HepG2 (cell line): Measurements from ENCODE around the gene DOCK2. TPM values are rescaled to one million over a fixed set of nuclear protein-coding genes. Genes with fewer than 3 reads are reported as not detected.

ENCODE experiments used
- ATAC-seq: fragments of 200-7000 bp; cut with Tn5 transposase; 3 replicates; pipeline ENCODE4 v1.9.1; 2020; ENCODE audit warnings: mild to moderate bottlenecking, moderate library complexity
- BruUV-seq: library from RNA; stranded (reverse); fragments of 400-500 nt; replicated peaks from 2 replicates; lab custom pipeline; 2021; lab: Mats Ljungman, UMichigan
- CTCF ChIA-PET: fragments of 300-600 bp; formaldehyde crosslinking; extraction: SDS; loops from one replicate; lab custom pipeline; 2021; ENCODE audit warnings: low total read pairs, inconsistent platforms, low intra/inter-chr PET ratio; lab: Yijun Ruan, JAX
- POLR2A ChIA-PET: fragments of 350-600 bp; sonication (Branson Sonifier 250); formaldehyde crosslinking; loops from one replicate; lab custom pipeline; 2020; ENCODE audit warnings: antibody characterized with exemption, inconsistent platforms; lab: Yijun Ruan, JAX
- DNase-seq: peaks from one replicate; pipeline ENCODE4 v3.0.0-alpha.2; 2015; ENCODE audit warnings: low spot score
- FAIRE-seq: peaks from 3 replicates; lab custom pipeline; 2011; peaks lifted over from hg19 to GRCh38; lab: Jason Lieb, UNC
- H2AFZ ChIP-seq: one replicate; pipeline ENCODE4 v1.6.1; 2011; ENCODE audit warnings: low read length, inconsistent platforms
- H3K27ac ChIP-seq: fragments of 300-600 bp; 3 replicates; pipeline ENCODE4 v1.8.0; 2011; ENCODE audit warnings: mixed run types, mild to moderate bottlenecking, mixed read lengths, low read length, inconsistent platforms; ENCODE audit not compliant: insufficient read depth; ENCODE audit errors: extremely low read length
- H3K27me3 ChIP-seq, 2 experiments: fragments of 200-600 bp in 1 of 2; 2 replicates in 1 of 2; 3 replicates in 1 of 2; pipeline versions ENCODE4 v1.6.0 to v1.8.0; 2011; ENCODE audit warnings: low read length in 2 of 2, mild to moderate bottlenecking in 2 of 2, moderate library complexity in 2 of 2, inconsistent platforms in 1 of 2; ENCODE audit not compliant: insufficient read depth in 2 of 2, control insufficient read depth in 1 of 2
- H3K36me3 ChIP-seq, 2 experiments: fragments of 200-600 bp in 1 of 2; replicated peaks in 1 of 2; 2 replicates in 1 of 2; 3 replicates in 1 of 2; pipeline versions ENCODE4 v1.5.1 to v1.8.0; 2011; ENCODE audit warnings: low read length in 2 of 2, inconsistent platforms in 1 of 2; ENCODE audit not compliant: insufficient read depth in 2 of 2, control insufficient read depth in 1 of 2
- H3K4me1 ChIP-seq: 2 replicates; pipeline ENCODE4 v1.5.1; 2012; ENCODE audit warnings: low read length, inconsistent platforms; ENCODE audit not compliant: insufficient read depth
- H3K4me2 ChIP-seq: 2 replicates; pipeline ENCODE4 v1.6.0; 2011; ENCODE audit warnings: low read depth, low read length, inconsistent platforms
- H3K4me3 ChIP-seq, 3 experiments: fragments of 200-600 bp in 1 of 3; sonication (generic), shearing (Covaris generic) in 1 of 3; replicated peaks in 1 of 3; 2 replicates each; pipeline ENCODE4 v1.5.1; 2011 to 2016; ENCODE audit warnings: low read length in 3 of 3, inconsistent platforms in 2 of 3, low read depth in 2 of 3, mild to moderate bottlenecking in 2 of 3, control low read depth in 1 of 3, mixed read lengths in 1 of 3; ENCODE audit not compliant: insufficient read depth in 1 of 3
- H3K79me2 ChIP-seq: one replicate; pipeline ENCODE4 v1.6.1; 2011; ENCODE audit warnings: low read length, inconsistent platforms; ENCODE audit not compliant: insufficient read depth
- H3K9ac ChIP-seq: 2 replicates; pipeline ENCODE4 v1.6.0; 2011; ENCODE audit warnings: mild to moderate bottlenecking, low read depth, low read length, inconsistent platforms; ENCODE audit not compliant: insufficient read depth
- H3K9me3 ChIP-seq: 2 replicates; pipeline ENCODE4 v1.5.1; 2012; ENCODE audit warnings: mild to moderate bottlenecking, low read length
- H4K20me1 ChIP-seq: 2 replicates; pipeline ENCODE4 v1.6.0; 2011; ENCODE audit warnings: inconsistent platforms, mild to moderate bottlenecking, low read length, moderate library complexity; ENCODE audit not compliant: insufficient read depth
- HNRNPK ChIP-seq: fragments of 200-400 bp; formaldehyde crosslinking; IDR thresholded peaks from 2 replicates; pipeline ENCODE4 v1.6.1; 2018; ENCODE audit warnings: low read length, low read depth, moderate library complexity, mild to moderate bottlenecking; ENCODE audit not compliant: poor library complexity, severe bottlenecking
- PAX8 ChIP-seq: sonication (generic); formaldehyde crosslinking; IDR thresholded peaks from 2 replicates; pipeline ENCODE4 v1.8.0; 2022; ENCODE audit warnings: mild to moderate bottlenecking, missing genetic modification reagents, borderline replicate concordance
- POLR2AphosphoS2 ChIP-seq: IDR thresholded peaks from 2 replicates; pipeline ENCODE4 v1.6.1; 2011; ENCODE audit warnings: low read depth, low read length, improper control_type of control experiment
- ZNF180 ChIP-seq: sonication (generic); formaldehyde crosslinking; IDR thresholded peaks from 2 replicates; pipeline ENCODE4 v1.4.0; 2020; ENCODE audit warnings: low read depth, missing genetic modification reagents, borderline replicate concordance
- ZNF367 ChIP-seq: sonication (generic); formaldehyde crosslinking; IDR thresholded peaks from 2 replicates; pipeline ENCODE4 v1.4.0; 2020; ENCODE audit warnings: missing genetic modification reagents, borderline replicate concordance
- ZNF44 ChIP-seq: sonication (generic); formaldehyde crosslinking; IDR thresholded peaks from 2 replicates; pipeline ENCODE4 v1.5.1; 2020; ENCODE audit warnings: mild to moderate bottlenecking, missing genetic modification reagents
- ZNF441 ChIP-seq: sonication (generic); formaldehyde crosslinking; IDR thresholded peaks from 2 replicates; pipeline ENCODE4 v1.7.0; 2021; ENCODE audit warnings: missing genetic modification reagents, borderline replicate concordance
- ZNF614 ChIP-seq: IDR thresholded peaks from 2 replicates; pipeline ENCODE4 v1.6.1; 2018; ENCODE audit warnings: missing biosample characterization, missing genetic modification reagents, inconsistent platforms, borderline replicate concordance
- ZNF777 ChIP-seq: sonication (generic); formaldehyde crosslinking; IDR thresholded peaks from 2 replicates; pipeline ENCODE4 v1.4.0; 2020; ENCODE audit warnings: missing genetic modification reagents
- ZSCAN21 ChIP-seq: sonication (generic); formaldehyde crosslinking; IDR thresholded peaks from 2 replicates; pipeline ENCODE4 v1.8.0; 2022; ENCODE audit warnings: mild to moderate bottlenecking, missing genetic modification reagents, moderate library complexity, borderline replicate concordance
- whole genome bisulfite sequencing: methylation state at CpG from one replicate; pipeline ENCODE4 v1.1.6; 2017; ENCODE audit warnings: low lambda C conversion rate; 5-methylcytosine and 5-hydroxymethylcytosine counted together
- in situ Hi-C: cut with HindIII; loops from 2 replicates; pipeline ENCODE4 v1.10.0; 2017; ENCODE audit warnings: low pct_unique_long_range_greater_than_20kb; ENCODE audit not compliant: extremely low pct_ligation_motif_present
- intact Hi-C: fragments of 100-400 bp; cut with micrococcal nuclease; formaldehyde crosslinking; loops from one replicate; pipeline ENCODE4 v1.10.0; 2022; ENCODE audit not compliant: unreplicated experiment
- polyA plus RNA-seq, 8 experiments: library from polyadenylated mRNA; depleted of rRNA in 3 of 8; stranded (reverse) in 7 of 8; unstranded in 1 of 8; fragments of >200 nt; fragmentation: Illumina TruSeq in 4 of 8; extraction: Trizol in 4 of 8; gene quantifications; 2 replicates each; pipeline versions ENCODE4 v1.2.1 to v1.2.3, GENCODE V29; 2011 to 2016; ENCODE audit warnings: low read depth in 4 of 8, missing spikeins in 1 of 8, mixed read lengths in 1 of 8; ENCODE audit not compliant: insufficient read depth in 1 of 8
- total RNA-seq, 5 experiments: library from RNA; depleted of rRNA; stranded (reverse); fragments of >200 nt; fragmentation: Illumina TruSeq; extraction: Trizol; gene quantifications; 2 replicates each; pipeline ENCODE4 v1.2.3, GENCODE V29; 2016; ENCODE audit warnings: low read depth in 1 of 5
- TF ChIP-seq, protein P1 (sequence below): sonication (generic); formaldehyde crosslinking; IDR thresholded peaks from 2 replicates; pipeline ENCODE4 v1.4.0; 2020; ENCODE audit warnings: mild to moderate bottlenecking, missing genetic modification reagents

The DOCK2 gene
- total and polyA plus RNA-seq, 2 of the 13 experiments (the other 11 are each of a cell fraction or from before 2014, with no cell fraction given) = not detected

DNA sequence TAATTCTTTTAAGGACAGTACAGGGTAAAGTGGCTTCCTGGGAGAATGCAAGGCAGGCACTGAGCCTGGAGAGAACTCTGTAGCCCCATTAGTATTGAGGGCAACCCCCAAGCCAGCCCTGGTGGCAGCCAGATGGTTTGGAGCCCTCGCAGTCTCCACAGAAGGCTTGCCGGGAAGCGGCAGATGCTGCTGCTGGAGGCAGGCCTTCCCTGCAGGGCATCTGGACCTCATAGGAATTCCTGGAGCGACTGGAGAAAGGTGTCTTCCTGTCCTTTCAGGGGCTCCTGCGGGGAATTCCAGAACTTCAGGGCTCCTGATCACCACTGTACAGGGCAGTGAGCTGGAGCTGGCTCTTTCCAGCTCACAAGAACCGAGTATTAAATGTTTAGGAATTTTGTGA lies 175.7 kb downstream of the DOCK2 start:
- DNase-seq = no peak
- no peak for FAIRE-seq
- no peak for ATAC-seq
- WGBS = 13% methylated on average over 3 of the region's 6 CpGs
- H3K9me3 ChIP-seq = no peaks in the 10 kb centered on the region
- intact Hi-C loops (no loop called here), in situ Hi-C loops (no loop called here)
- no peaks in the 10 kb centered on the region; a peak in 1 of 5 replicates for H3K27me3 ChIP-seq
- H3K36me3 ChIP-seq = no peaks in the 10 kb centered on the region
- ChIA-PET POLR2A (no interaction called here), CTCF (no interaction called here)
- H3K79me2 ChIP-seq = no peaks in the 10 kb centered on the region
- no peak overlapping the region for H3K4me2 ChIP-seq
- TF ChIP-seq, protein P1, sequence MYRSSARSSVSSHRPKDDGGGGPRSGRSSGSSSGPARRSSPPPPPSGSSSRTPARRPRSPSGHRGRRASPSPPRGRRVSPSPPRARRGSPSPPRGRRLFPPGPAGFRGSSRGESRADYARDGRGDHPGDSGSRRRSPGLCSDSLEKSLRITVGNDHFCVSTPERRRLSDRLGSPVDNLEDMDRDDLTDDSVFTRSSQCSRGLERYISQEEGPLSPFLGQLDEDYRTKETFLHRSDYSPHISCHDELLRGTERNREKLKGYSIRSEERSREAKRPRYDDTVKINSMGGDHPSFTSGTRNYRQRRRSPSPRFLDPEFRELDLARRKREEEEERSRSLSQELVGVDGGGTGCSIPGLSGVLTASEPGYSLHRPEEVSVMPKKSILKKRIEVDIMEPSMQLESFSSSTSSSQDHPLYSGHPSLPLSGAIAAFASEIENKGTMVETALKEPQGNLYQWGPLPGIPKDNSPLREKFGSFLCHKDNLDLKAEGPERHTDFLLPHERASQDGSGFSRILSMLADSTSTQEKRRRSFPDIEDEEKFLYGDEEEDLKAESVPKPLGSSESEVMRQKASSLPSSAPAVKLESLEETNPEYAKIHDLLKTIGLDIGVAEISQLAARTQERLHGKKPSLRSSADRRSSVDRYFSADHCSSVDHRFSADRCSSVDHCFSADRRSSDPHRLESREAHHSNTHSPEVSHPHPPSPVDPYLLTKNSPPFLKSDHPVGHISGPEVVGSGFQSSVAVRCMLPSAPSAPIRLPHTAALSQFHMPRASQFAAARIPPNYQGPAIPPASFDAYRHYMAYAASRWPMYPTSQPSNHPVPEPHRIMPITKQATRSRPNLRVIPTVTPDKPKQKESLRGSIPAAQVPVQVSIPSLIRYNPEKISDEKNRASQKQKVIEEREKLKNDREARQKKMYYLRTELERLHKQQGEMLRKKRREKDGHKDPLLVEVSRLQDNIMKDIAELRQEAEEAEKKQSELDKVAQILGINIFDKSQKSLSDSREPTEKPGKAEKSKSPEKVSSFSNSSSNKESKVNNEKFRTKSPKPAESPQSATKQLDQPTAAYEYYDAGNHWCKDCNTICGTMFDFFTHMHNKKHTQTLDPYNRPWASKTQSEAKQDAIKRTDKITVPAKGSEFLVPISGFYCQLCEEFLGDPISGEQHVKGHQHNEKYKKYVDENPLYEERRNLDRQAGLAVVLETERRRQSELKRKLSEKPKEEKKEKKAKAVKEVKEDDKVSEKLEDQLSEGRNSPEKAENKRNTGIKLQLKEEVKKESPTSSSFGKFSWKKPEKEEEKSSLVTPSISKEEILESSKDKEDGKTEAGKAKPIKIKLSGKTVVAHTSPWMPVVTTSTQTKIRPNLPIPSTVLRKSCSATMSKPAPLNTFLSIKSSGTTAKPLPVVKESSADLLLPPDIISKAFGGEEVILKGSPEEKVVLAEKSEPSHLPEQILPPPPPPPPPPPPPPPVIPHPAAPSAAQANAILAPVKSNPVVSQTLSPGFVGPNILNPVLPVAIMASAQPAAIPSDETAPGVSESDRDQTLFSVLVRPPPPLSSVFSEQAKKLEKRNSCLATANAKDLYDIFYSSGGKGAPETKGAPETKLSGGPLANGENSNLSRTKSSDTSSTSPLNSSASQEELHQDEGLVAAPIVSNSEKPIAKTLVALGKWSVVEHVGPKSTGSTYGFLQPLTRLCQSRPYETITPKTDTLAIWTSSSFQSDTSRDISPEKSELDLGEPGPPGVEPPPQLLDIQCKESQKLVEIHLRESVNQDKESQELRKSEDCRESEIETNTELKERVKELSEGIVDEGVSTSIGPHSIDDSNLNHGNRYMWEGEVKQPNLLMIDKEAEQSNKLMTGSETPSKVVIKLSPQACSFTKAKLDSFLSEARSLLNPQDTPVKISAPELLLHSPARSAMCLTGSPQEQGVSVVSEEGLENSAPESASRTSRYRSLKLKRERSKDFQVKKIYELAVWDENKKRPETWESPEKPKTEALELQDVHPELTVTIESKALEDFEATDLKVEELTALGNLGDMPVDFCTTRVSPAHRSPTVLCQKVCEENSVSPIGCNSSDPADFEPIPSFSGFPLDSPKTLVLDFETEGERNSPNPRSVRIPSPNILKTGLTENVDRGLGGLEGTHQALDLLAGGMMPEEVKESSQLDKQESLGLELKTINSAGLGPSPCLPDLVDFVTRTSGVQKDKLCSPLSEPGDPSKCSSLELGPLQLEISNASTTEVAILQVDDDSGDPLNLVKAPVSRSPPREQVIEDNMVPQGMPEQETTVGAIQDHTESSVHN (CRISPR knock-in tag) = no peak
- TF ChIP-seq ZNF180 (CRISPR knock-in tag) = no peak
- no peak for TF ChIP-seq ZNF367 (CRISPR knock-in tag)
- TF ChIP-seq ZNF614 = no peak
- no peak for TF ChIP-seq HNRNPK
- TF ChIP-seq POLR2AphosphoS2 = no peak
- no peak for TF ChIP-seq ZNF441 (CRISPR knock-in tag)
- no peak for TF ChIP-seq PAX8 (CRISPR knock-in tag)
- TF ChIP-seq ZNF777 (CRISPR knock-in tag) = no peak
- no peak for TF ChIP-seq ZSCAN21 (CRISPR knock-in tag)
- no peak for TF ChIP-seq ZNF44 (CRISPR knock-in tag)
- H4K20me1 ChIP-seq = no peaks in the 10 kb centered on the region
- H2AFZ ChIP-seq = no peak overlapping the region
- BruUV-seq = no TSS peak
- no peaks in the 10 kb centered on the region for H3K4me1 ChIP-seq
- H3K27ac ChIP-seq = no peak overlapping the region
- no peak overlapping the region for H3K9ac ChIP-seq
- no peak overlapping the region for H3K4me3 ChIP-seq
